ENCODE results near the gene RGS13. TPM values are rescaled to one million over a fixed set of nuclear protein-coding genes. Genes with fewer than 3 reads are reported as not detected.

RGS13 gene
- total RNA-seq, 2 donors from 2014 or later = 0.56 to 1.1 TPM

DNA sequence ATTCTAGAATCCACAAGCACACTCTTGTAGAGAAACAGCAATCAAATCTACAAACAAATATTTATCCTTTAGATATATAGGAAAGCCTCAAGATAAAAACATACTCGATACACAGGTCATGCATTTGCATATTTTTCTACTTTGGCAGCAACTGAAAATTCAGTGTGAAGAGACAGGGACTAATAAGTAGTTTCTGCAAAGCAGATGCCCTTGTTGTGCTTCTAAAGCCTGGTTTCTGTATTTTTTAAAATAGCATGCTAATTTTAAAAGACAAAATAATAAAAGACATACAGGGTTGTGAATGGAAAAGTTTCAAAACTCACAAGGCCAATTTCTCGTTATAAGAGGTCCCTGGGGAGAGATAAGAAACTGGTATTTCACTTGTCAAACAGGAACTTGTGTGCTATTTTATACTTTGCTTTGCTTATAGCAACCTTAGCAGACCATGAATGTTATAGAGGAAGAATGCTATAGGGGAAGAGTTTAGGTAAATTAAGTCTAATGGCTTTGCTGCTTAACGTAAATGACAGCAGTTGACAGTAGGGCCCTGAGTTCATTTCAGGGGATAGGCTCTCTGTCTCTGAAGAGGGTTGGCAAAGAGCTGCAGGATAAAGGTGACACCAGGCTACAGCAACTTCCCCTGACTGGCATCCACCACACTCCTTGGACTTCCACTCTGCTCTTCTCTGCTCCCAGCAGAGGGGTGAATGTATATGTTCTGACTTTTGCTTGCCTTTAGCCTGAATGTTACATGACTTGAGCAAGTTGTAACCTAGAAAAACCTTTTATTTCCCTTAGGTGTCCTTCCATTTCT is 9.4 kb upstream of the RGS13 start:
- Histone ChIP-seq H3K36me3 (no peaks in the 10 kb centered on the region), H3K27ac (no peak overlapping the region), H3K4me1 (ENCODE audit: control insufficient read depth in 1 of 2, low read depth in 2 of 2) (peaks cover 0 to 16% of the 10 kb centered on the region in 2 donors), H3K27me3 (replicated peaks; ENCODE audit: insufficient read depth) (no peaks in the 10 kb centered on the region), H3K9me3 (no peaks in the 10 kb centered on the region), H3K4me3 (peak overlapping the region; percentile 20)
- ATAC-seq (ENCODE audit: insufficient number of reproducible peaks, low FRiP score, low read depth) (no peak), DNase-seq (ENCODE audit: low spot score) (no peak)
- TF ChIP-seq, protein P1, sequence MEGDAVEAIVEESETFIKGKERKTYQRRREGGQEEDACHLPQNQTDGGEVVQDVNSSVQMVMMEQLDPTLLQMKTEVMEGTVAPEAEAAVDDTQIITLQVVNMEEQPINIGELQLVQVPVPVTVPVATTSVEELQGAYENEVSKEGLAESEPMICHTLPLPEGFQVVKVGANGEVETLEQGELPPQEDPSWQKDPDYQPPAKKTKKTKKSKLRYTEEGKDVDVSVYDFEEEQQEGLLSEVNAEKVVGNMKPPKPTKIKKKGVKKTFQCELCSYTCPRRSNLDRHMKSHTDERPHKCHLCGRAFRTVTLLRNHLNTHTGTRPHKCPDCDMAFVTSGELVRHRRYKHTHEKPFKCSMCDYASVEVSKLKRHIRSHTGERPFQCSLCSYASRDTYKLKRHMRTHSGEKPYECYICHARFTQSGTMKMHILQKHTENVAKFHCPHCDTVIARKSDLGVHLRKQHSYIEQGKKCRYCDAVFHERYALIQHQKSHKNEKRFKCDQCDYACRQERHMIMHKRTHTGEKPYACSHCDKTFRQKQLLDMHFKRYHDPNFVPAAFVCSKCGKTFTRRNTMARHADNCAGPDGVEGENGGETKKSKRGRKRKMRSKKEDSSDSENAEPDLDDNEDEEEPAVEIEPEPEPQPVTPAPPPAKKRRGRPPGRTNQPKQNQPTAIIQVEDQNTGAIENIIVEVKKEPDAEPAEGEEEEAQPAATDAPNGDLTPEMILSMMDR (IDR thresholded peaks at IDR 0.05) = no peak

DNA sequence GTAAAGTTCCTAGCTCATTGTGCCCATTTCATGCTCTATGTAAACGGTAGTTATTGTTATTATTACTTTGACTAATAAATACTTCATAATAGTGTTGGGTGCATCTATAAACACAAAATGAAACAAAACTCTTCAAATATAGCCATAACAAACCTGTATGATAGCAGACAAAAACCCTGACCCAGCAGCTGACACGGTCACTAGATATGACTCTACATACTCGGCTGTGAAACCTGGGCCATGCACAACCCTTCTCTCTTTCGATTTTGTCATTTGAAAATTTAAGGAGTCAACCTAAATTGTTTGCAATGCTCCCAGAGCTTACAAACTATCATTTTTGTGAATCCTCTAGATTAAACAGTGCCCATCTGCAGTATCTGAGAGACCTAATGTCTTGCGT is 8.0 kb upstream of the RGS13 start:
- H3K36me3 ChIP-seq = no peaks in the 10 kb centered on the region
- ATAC-seq (ENCODE audit: insufficient number of reproducible peaks, low FRiP score, low read depth) = no peak
- no peak overlapping the region for H3K27ac ChIP-seq
- DNase-seq (ENCODE audit: low spot score) = no peak
- no peaks in the 10 kb centered on the region for H3K27me3 ChIP-seq (replicated peaks; ENCODE audit: insufficient read depth)
- TF ChIP-seq, protein P1 (IDR thresholded peaks at IDR 0.05) = no peak
- H3K9me3 ChIP-seq = no peaks in the 10 kb centered on the region
- peaks cover 0 to 16% of the 10 kb centered on the region in 2 donors for H3K4me1 ChIP-seq (ENCODE audit: control insufficient read depth in 1 of 2, low read depth in 2 of 2)
- H3K4me3 ChIP-seq = no peak overlapping the region

DNA sequence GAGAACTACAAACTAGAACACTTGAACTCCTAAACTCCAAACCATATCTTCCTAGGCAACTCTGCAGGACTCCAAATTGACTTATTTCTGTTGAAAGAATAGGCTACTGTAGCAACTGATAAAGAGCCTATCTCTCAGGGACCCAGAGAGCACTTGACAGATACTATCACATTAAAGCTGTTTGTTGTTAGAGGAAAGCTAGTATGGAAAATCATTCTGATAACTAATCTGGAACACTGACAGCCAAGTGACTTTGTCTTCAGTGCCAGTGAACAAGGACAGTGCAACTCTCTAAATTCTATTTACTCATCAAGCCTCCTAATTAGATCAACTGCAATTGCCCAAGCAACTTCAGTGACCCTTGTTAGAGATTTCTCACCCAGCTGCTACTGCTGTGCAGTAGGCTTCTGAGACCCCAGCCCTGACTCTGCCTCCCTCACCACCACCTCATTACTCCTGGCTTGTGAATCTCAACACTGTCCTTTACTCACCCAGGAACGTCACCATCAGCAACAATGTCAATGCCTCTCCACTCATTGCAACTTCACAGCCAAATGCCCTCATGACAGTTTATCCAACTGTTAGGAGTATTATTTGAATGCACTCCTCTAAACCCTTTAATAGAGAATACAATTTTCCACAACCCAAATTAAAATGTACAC is 7.4 kb upstream of the RGS13 start:
- Histone ChIP-seq H3K27me3 (replicated peaks; ENCODE audit: insufficient read depth) (no peaks in the 10 kb centered on the region), H3K9me3 (no peaks in the 10 kb centered on the region), H3K4me1 (ENCODE audit: control insufficient read depth in 1 of 2, low read depth in 2 of 2) (peaks cover 0 to 16% of the 10 kb centered on the region in 2 donors), H3K36me3 (no peaks in the 10 kb centered on the region), H3K27ac (no peak overlapping the region), H3K4me3 (no peak overlapping the region)
- no peak for DNase-seq (ENCODE audit: low spot score)
- TF ChIP-seq, protein P1 (IDR thresholded peaks at IDR 0.05) = no peak
- no peak for ATAC-seq (ENCODE audit: insufficient number of reproducible peaks, low FRiP score, low read depth)

DNA sequence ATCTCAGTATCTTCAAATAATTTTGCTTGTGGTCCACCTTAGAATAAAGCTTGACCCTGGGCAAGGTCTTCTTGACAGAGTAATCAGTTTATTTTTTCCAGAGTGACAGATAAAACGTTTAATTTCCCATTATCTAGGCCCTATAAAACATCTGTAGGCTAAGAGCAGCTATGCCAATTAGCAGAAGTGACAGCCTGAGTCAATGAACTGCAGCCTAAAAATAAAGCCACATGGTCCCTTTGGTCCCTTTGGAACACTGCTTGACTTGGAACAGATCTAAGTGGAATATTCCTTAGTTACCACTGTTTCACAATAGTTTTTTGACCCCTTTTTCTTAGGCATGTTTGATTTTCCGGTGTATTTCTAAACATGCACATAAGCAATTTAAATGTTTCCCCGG is 6.3 kb upstream of the RGS13 start:
- DNase-seq (ENCODE audit: low spot score) (no peak), ATAC-seq (ENCODE audit: insufficient number of reproducible peaks, low FRiP score, low read depth) (no peak)
- H3K36me3 ChIP-seq = no peaks in the 10 kb centered on the region

More for the DNA sequence above, 6.3 kb upstream of the RGS13 start:
- TF ChIP-seq, protein P1 (IDR thresholded peaks at IDR 0.05) = no peak
- no peaks in the 10 kb centered on the region for H3K9me3 ChIP-seq
- no peak overlapping the region for H3K27ac ChIP-seq
- H3K27me3 ChIP-seq (replicated peaks; ENCODE audit: insufficient read depth) = no peaks in the 10 kb centered on the region
- H3K4me3 ChIP-seq = no peak overlapping the region
- H3K4me1 ChIP-seq (ENCODE audit: control insufficient read depth in 1 of 2, low read depth in 2 of 2) = peaks cover 0 to 16% of the 10 kb centered on the region in 2 donors
